Neural cell (in vitro differentiated cells): ENCODE results near the gene HOXB9.
A peak's percentile ranks its signal among the peaks of the same experiment; 100 is the strongest.

Experiments used
- CTCF ChIP-seq: fragments of 450-650 bp; IDR thresholded peaks from 2 replicates; pipeline ENCODE4 v1.5.1; 2014; ENCODE audit warnings: antibody characterized with exemption, mild to moderate bottlenecking, moderate library complexity; ENCODE audit not compliant: poor library complexity, severe bottlenecking
- RAD21 ChIP-seq: fragments of 450-650 bp; conservative IDR thresholded peaks from 2 replicates; pipeline ENCODE4 v1.6.1; 2014; ENCODE audit warnings: antibody characterized with exemption, mild to moderate bottlenecking, moderate library complexity
- TAF1 ChIP-seq: IDR thresholded peaks from 2 replicates; pipeline ENCODE4 v1.6.1; 2012; ENCODE audit warnings: low read depth

GRCh38 chr17:48671697-48672171, 45.6 kb upstream of the HOXB9 start:
- TF ChIP-seq CTCF (peak; percentile 91), TAF1 (no peak), RAD21 (peak; percentile 89)
